Mucosa of descending colon (tissue), 3 donors: Measurements from ENCODE around the gene CADM1. TPM values are rescaled to one million over a fixed set of nuclear protein-coding genes. Genes with fewer than 3 reads are reported as not detected.
A peak's percentile ranks its signal among the peaks of the same experiment; 100 is the strongest.

Experiments used
- ATAC-seq: fragments of 200-7000 bp; cut with Tn5 transposase; one replicate; pipeline ENCODE4 v1.9.1; 2020; ENCODE audit warnings: mild to moderate bottlenecking, moderate library complexity
- DNase-seq, 3 donors: peaks; one replicate each; pipeline ENCODE4 v3.0.0-alpha.2; 2020
- H3K36me3 ChIP-seq: fragments of 200-600 bp; one replicate; pipeline ENCODE4 v1.8.0; 2021; ENCODE audit warnings: low read depth, mild to moderate bottlenecking
- H3K4me1 ChIP-seq: fragments of 200-600 bp; one replicate; pipeline ENCODE4 v1.8.0; 2021; ENCODE audit warnings: low read depth, mild to moderate bottlenecking
- H3K4me3 ChIP-seq: fragments of 200-600 bp; one replicate; pipeline ENCODE4 v1.8.0; 2021; ENCODE audit warnings: mild to moderate bottlenecking
- H3K9me3 ChIP-seq: fragments of 200-600 bp; one replicate; pipeline ENCODE4 v1.8.0; 2021; ENCODE audit warnings: mild to moderate bottlenecking
- CTCF ChIP-seq: fragments of 200-600 bp; IDR thresholded peaks from one replicate; pipeline ENCODE4 v1.8.0; 2022; ENCODE audit warnings: antibody characterized with exemption, mild to moderate bottlenecking
- intact Hi-C, 2 donors: fragments of 100-400 bp; cut with DNase I in 1 of 2; cut with micrococcal nuclease in 1 of 2; formaldehyde crosslinking; loops; one replicate each; pipeline versions ENCODE4 v1.11.0 to v1.11.1; 2022; cut with DNase I, micrococcal nuclease
- total RNA-seq, 3 donors: library from RNA; stranded (reverse); fragmentation: NEBNext Ultra II Directional in 2 of 3; extraction: Animal tissue kit (Norgen Biotek cat#: 25700) in 2 of 3; gene quantifications; one replicate each; pipeline versions ENCODE4 v1.2.1 to v1.2.4, GENCODE V29; 2021 to 2023
- donor health status: DM: no; HTN: no; CAD: no; lungs with moderate emphysema.
- donor health status: DM: no; HTN: no; CAD: no.
- donor health status: DM: no; HTN: yes; CAD: no.

Gene CADM1
- total RNA-seq, 3 donors from 2014 or later, result 4.3 to 20.2 (median 7.2) TPM

GRCh38 chr11:115409116-115409670 lies 95.0 kb downstream of the CADM1 start:
- Histone ChIP-seq H3K4me3 (no peak overlapping the region), H3K9me3 (no peaks in the 10 kb centered on the region), H3K4me1 (no peaks in the 10 kb centered on the region), H3K36me3 (no peaks in the 10 kb centered on the region)
- TF ChIP-seq CTCF, result no peak
- intact Hi-C loops, result no loop called here
- DNase-seq (no peak), ATAC-seq (no peak)

- TF ChIP-seq CTCF, result no peak
- Histone ChIP-seq H3K36me3 (no peaks in the 10 kb centered on the region), H3K9me3 (no peaks in the 10 kb centered on the region), H3K4me3 (no peak overlapping the region), H3K4me1 (no peaks in the 10 kb centered on the region)
- intact Hi-C loops, result no loop called here
- ATAC-seq, result peak; percentile 20
- no peak for DNase-seq
Observed at GRCh38 chr11:115408036-115408921, 95.9 kb downstream of the CADM1 start.

DNA sequence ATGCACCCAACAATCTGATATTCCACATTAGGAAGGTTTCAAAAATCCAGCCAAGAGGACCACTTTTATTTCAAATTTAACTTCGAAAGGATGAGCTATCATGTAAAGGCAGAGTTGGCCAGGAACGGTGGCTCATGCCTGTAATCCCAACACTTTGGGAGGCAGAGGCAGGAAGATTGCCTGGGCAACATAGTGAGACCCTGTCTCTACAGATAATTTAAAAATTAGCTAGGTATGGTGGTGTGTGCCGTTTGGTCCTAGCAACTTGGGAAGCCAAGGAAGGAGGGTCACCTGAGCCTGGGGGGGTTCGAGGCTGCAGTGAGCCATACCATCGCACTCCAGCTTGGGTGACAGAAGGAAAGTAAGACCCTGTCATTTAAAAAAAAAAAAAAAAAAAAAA lies 96.7 kb downstream of the CADM1 start:
- Histone ChIP-seq H3K36me3 (no peaks in the 10 kb centered on the region), H3K4me1 (no peaks in the 10 kb centered on the region), H3K4me3 (no peak overlapping the region), H3K9me3 (no peaks in the 10 kb centered on the region)
- intact Hi-C loops, result no loop called here
- TF ChIP-seq CTCF, result no peak
- ATAC-seq (no peak), DNase-seq (no peak)

DNA sequence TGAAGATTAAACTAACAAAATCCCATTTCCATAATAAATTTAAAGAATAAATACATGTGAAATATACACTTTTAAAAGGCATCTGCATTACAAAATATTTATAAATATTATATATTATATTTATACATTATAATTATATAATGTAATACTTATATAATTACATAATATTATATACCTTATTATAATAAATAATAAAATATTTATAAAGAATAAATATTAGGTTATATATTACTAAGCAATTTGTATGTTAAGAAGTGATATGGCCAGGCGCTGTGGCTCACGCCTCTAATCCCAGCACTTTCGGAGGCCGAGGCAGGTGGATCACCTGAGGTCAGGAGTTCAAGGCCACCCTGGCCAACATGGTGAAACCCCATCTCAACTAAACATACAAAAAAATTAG lies 97.8 kb downstream of the CADM1 start:
- Histone ChIP-seq H3K4me1 (no peaks in the 10 kb centered on the region), H3K4me3 (no peak overlapping the region), H3K36me3 (no peaks in the 10 kb centered on the region), H3K9me3 (no peaks in the 10 kb centered on the region)
- TF ChIP-seq CTCF, result no peak
- DNase-seq (no peak), ATAC-seq (no peak)
- intact Hi-C loops, result no loop called here

DNA sequence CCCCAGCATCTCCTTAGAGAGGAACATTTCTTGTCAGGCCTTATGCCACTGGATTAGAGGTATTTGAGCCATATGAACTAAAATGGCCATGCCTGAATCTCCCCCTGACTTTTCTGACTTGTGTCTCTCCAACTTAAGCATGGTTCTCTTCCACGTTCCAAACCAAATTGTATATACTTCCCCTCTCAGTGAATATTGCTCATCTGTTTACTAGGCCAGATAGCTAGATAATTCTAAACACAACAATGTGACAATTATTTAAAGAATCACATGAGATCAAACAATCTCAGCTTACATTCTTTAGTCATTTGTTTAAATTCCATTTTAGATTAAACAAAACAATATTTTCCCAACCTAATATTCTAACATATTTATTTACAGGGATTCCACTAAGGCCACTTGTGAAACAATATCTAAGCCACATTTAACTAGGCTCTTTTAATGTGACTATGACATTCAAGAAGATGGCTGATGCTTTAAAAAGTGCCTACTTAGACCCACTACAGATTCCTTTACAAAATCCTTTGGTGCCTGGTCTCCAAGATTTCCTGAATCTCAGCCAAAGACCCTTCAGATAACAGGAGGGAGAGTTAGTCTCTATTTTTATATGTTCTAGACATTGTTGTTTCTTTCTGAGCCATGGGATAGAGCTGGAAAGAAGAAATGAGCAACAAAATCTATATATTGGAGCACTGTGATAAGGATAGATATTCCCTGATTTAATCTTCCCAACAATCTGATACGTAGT lies 105.7 kb downstream of the CADM1 start:
- intact Hi-C loops, result no loop called here
- no peaks in the 10 kb centered on the region for H3K4me1 ChIP-seq
- H3K9me3 ChIP-seq, result no peaks in the 10 kb centered on the region
- TF ChIP-seq CTCF, result no peak
- DNase-seq (no peak), ATAC-seq (no peak)
- no peaks in the 10 kb centered on the region for H3K36me3 ChIP-seq
- no peak overlapping the region for H3K4me3 ChIP-seq
